NCI-H446 (cell line): ENCODE data around the gene CDK16.

Experiments
- DNase-seq, 2 experiments: peaks; one replicate each; lab custom pipeline; 2025; lab: John Stamatoyannopoulos, UW

The CDK16 gene

DNA sequence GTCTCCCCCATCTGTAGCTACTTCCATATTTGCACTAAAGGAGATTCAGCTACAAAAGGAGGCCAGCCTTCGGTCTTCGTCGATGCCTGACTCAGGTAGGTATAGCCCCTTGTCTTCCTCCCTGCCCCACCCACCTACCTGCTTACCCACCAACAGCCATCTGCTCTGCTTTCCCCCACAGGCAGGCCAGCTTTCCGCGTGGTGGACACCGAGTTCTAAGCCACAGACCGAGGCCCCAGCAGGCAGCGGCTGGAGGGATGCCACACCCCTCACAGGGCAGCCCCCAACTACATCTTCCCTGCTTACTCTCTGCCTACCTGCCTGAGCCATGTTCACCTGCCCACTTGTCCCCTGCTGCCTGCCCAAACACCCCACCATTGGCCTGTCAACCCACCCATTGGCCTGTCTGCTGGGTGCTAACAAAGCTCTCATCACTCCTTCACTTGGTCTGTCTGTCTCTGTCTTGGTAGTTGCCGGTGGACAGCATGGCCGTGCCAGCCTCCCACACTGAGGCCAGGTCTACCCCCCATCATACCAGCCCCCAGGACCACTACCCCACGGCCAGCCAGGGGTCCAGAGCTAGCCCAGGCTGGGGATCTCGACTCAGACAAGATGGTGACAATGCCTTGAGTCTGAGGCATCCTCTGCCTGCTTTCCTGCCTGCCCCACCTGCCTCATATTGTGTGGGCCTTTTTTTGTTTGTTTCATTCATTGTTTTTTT, 10.2 kb downstream of the CDK16 start:
- no peak for DNase-seq

DNA sequence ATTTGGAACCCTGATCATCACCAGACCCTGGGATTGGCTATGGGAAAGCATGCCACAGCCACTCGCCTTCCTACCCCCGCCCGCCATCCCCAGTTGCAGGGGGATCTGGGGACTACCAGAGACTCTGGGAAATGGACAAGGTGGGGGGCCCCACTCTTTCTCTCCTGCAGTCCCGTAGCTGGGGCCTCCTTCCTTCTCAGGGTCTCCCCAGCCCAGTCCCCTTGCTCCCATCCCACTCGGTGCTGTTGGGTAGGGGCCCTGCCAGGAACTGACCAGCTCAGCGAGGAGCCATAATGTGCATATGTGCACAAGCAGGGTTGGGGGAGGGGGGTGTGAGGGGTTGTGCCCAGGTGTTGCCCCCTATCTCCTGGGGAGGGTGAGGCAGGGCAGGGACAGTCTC, 10.9 kb downstream of the CDK16 start:
- no peak for DNase-seq

DNA sequence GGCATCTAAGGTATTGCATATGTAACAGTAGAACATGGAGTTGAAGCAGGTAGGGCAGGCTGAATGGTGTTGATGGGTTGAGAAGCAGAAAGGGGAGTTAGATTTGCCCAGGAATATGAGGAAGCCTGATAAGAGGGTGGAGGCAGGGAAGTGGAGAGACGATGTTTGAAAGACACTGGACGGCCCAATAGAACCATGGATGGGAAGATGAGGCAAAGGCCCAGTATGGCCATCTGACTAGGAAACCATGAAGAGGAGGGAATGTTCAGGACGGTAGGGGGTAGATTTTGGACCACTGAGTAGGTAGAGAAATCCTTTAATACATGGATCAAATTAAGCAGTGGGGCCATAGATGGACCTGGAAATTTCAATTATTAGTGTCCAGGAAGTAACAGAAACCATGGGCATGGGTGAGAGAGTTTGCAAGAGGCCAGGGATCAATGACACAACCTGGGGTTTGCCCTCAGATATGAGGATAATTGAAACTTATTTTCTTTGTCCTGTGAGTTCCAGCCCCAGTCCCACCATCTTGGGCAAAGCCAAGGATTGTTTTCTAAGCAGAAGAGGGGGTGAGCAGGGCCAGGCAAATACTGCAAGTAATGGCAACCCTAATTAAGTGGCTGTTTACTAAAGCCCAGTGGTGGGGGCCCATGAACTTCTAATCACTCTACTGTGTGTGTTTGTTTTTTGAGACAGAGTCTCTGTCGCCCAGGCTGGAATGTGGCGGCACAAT, 11.8 kb downstream of the CDK16 start:
- no peak for DNase-seq

DNA sequence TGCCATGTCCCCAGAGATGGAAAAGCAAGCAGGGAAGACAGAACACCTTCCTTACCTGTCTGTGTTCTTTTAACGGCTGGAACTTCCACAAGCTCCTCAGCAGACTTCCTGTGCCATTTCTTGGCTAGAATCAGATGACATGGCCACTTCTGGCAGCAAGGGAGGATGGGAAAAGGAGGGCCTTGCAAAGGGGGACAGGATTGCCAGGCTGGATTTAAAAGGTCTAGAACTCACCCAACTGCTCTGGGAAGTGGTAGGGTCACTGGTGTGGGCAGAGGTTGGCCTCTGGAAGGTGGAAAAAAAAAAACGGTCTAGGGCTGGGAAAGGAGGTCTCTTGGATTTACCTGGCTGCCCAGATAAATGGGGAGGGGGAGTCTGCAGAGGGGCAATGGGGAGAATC, 12.7 kb downstream of the CDK16 start:
- DNase-seq: no peak

DNA sequence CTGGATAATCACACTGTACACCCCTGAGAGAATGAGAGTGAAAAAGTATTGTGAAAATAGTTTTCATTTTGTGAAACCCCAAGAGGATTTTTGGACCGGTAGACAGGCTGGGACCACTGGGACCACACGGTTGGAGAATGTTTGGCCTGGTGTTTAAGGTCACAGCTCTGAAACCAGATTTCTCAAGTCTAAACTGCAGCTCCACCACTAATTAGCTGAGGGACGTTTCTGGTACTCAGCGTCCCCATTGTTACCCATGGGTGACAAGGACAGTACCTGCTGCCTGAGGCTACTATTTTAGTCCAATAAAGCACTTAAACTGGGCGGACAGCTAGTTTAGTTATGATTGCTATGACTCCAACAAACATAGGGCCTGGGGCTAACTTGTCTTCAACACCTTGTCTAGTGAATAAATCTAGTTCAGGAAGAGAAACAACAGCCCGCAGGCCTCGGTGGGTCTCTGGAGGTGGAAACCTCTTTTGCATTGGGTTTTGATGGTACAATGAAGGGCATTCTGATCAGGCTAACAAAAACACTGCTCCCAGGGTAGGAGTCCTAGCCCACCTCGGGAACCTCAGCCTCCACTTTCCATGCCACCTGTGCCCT, 13.8 kb downstream of the CDK16 start:
- no peak for DNase-seq

DNA sequence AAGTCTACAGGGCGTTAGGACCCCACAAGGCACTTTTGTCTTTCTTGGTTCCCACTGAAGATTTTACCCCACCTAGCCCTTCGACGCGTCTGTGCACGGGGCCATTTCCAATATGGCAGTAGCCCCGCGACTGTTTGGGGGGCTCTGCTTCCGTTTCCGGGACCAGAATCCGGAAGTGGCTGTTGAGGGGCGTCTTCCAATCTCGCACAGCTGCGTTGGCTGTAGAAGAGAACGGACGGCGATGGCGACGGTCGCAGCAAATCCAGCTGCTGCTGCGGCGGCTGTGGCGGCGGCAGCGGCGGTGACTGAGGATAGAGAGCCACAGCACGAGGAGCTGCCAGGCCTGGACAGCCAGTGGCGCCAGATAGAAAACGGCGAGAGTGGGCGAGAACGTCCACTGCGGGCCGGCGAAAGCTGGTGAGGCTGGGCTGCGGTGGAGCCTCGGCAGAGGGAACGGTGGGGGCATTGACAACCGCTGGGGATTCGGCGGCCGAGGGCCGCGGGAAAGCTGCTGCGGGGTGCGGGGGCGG, 14.4 kb downstream of the CDK16 start, which contains the start of gene USP11:
Gene USP11, plus strand, starts transcription at position 207 of the 530 bp plus-strand sequence. Its CDS starts 35 bp downstream, at position 242.
- DNase-seq: peak; percentile 31 to 61

DNA sequence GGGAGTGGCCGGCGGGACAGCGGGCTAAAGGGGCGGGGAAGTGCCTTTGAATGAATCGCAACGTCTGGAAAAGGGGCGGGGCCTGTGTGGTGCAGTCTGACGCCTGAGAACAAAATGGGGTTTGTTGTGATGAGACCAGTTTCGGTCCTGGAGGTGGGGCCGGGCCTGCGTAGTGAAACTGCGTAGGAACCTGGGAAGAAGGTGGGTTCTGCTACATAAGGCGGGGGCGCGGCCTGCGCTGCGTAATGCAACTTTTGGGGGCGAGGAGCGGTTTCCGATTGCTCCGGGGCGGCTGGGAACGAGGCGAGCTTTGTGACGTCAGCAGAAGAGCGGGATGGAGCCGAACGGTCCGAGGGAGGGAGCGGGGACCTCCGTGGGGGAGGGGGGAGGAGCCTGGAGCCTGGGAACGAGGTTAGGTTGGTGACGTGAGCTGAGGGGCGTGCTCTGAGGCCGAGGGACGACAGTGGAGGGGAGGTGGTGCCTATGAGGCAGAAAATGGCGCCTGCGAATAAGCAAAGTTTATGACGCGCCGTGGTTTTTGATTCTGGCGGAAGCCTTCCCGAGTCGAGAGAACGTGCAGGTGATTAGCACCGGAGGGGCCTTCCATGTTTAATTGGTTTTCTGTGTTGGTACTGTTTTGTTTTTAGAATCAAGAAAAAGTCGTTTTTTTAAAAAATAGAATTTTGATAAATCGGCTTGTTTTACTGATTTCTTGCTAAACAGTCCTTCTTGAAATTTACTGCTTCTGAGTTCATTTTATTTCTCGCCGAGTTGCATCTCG, 15.0 kb downstream of the CDK16 start:
- DNase-seq: peak; percentile 93 to 97

DNA sequence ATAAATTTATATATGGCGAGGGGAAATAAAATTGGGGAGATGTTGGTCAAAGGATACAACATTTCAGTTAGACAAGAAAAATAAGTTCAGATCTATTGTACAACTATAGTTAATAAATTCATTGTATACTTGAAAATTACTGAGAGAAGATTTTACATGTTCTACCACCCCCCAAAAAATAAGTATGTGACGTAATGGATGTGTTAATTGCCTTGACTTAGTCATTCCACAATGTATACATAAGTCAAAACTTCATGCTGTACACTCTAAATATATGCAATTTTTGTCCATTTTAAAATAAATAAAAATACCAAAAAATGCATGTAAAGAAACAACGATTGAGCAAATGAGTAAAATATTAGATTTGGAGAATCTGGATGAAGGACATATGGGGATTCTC, 16.1 kb downstream of the CDK16 start:
- no peak for DNase-seq

DNA sequence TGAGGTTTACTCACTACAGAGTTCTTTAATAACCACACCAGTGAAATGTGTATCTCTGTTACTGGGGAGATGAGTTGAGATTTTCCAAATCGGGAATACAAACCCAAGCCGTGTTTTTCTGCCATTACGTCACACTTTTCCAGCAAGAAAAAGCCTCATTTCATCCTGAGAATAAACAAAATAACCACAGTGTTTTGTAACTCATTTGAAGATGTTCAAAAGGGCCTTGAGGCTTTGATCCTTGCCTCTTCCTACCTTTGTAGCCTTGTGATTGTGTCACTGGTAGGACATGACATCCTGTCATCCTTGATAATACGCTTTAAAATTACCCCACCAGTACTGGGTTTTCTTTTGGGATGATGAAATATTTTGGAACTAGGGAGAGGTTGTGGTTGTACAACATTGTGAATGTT, 17.2 kb downstream of the CDK16 start:
- no peak for DNase-seq

DNA sequence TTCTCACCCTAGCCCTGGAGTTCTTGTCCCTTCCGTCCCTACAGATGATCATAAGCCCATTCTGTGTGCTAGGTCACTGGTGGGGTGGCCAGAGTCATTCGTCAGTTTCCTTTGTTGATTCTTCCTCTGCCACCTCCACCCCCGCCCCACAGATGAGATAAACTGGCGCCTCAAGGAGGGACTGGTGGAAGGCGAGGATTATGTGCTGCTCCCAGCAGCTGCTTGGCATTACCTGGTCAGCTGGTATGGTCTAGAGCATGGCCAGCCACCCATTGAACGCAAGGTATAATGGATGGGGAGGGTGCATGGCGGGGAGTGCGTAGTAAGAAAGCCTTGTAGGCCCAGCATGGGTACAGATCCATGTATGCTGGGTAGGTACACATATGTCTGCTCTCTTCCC, 20.7 kb downstream of the CDK16 start:
- no peak for DNase-seq

DNA sequence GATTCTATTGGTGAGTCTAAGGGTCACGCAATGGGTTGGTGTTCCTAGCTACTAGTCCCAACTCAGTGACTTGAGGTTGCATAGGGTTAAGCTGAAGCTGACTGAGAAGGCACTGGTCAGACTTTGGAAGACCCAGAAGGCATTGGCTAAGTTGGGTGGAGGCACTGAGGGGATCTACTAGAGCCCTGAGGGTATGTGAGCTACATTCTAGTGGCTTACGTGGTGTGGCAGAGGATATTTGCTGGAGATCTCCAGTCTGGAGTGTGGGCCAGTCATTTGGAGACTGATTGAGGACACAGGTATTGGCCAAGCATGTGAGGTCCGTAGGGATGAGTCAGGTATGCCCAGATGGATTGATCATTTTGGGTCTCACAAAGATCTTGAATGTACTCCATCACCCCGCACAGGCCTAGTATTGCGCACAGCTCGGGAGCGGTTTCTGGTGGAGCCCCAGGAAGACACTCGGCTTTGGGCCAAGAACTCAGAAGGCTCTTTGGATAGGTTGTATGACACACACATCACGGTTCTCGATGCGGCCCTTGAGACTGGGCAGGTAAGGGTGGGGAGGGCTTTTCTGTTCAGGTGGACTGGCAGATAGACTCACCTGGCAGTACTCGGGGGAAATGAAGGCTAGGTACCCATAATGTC, 21.5 kb downstream of the CDK16 start:
- DNase-seq: no peak

DNA sequence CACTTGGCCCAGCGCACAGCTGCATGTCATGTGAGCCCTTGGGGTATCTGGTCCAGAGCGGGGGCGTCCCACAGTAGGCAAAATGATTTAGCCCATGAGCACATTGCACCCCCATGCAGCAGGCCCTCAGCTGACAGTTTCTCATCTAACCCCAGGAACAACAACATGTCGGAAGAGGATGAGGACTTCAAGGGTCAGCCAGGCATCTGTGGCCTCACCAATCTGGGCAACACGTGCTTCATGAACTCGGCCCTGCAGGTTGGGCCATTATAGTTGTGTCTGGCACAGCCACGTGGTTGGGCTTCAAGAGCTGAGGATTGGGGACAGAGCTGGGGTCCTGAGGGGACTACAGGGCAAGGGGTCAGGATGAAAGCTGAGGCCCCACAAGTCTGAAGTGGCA, 22.1 kb downstream of the CDK16 start:
- DNase-seq: no peak

DNA sequence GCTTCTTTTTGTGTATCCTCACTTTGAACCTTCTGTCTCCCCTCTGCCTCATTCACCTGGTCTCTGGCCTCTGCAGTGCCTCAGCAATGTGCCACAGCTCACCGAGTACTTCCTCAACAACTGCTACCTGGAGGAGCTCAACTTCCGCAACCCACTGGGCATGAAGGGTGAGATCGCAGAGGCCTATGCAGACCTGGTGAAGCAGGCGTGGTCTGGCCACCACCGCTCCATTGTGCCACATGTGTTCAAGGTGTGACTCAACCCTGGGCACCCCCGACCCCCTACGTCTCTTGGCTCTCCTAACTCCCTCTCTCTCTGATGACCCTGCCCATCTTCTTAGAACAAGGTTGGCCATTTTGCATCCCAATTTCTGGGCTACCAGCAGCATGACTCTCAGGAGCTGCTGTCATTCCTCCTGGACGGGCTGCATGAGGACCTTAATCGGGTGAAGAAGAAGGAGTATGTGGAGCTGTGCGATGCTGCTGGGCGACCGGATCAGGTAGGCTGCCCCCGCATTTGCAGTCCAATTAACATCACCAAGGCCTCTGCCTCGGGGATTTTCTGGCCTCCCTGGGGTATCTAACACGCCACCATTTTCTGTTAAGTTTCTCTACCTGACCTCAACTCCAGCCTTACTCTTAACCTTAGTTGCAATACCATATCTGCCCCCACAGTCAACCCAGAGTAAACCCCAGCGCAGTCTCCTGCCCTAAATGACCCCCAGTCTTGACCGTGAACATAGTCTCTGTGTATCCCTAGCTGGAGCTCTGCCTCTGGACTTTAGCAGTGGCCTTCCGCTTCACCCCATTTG, 22.9 kb downstream of the CDK16 start:
- DNase-seq: no peak

DNA sequence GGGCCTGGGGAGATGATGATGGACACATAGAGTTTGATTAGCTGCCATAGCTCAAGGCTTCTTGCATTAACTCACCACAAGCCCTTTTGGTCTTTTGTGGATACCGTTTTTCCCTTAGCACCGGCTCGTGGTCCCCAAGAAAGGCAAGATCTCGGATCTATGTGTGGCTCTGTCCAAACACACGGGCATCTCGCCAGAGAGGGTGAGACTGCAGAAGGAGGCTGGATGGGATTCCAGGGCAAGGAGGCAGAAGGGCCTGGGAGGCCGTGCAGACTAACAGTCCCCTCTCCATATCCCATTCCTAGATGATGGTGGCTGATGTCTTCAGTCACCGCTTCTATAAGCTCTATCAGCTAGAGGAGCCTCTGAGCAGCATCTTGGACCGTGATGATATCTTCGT, 23.8 kb downstream of the CDK16 start:
- no peak for DNase-seq

DNA sequence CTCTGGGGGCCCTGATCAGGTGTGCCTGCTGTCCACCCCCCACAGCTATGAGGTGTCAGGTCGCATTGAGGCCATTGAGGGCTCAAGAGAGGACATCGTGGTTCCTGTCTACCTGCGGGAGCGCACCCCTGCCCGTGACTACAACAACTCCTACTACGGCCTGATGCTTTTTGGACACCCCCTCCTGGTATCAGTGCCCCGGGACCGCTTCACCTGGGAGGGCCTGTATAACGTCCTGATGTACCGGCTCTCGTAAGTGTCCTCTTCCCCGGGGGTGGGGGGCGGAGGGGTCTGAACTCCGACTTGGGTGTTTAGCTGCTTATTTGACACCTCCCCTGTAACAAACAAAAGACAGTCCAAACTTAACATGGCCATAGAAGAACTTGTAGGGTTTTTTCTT, 24.9 kb downstream of the CDK16 start:
- DNase-seq: no peak

DNA sequence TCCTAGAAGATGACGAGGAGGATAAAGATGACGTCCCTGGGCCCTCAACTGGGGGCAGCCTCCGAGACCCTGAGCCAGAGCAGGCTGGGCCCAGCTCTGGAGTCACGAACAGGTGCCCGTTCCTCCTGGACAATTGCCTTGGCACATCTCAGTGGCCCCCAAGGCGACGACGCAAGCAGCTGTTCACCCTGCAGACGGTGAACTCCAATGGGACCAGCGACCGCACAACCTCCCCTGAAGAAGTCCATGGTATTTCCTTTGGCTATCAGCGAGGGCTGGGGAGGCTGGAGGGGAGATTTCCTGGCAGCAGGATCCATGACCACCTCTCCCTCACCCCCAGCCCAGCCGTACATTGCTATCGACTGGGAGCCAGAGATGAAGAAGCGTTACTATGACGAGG, 26.2 kb downstream of the CDK16 start:
- no peak for DNase-seq

DNA sequence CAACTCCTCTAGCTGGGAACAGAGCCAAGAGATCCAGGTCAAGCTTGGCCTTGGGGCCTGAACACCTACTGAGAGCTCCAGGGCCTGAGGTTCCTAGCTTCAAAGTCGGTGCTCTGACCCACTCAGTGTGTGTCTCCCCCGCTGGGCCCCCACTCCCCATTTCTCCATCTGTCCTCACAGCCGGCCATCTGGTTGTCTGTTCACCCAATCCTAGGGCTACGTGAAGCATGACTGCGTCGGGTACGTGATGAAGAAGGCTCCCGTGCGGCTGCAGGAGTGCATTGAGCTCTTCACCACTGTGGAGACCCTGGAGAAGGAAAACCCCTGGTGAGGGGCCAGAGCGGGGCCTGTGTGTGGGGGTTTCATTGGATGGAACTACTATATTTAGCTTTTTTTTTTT, 26.7 kb downstream of the CDK16 start:
- DNase-seq: no peak

DNA sequence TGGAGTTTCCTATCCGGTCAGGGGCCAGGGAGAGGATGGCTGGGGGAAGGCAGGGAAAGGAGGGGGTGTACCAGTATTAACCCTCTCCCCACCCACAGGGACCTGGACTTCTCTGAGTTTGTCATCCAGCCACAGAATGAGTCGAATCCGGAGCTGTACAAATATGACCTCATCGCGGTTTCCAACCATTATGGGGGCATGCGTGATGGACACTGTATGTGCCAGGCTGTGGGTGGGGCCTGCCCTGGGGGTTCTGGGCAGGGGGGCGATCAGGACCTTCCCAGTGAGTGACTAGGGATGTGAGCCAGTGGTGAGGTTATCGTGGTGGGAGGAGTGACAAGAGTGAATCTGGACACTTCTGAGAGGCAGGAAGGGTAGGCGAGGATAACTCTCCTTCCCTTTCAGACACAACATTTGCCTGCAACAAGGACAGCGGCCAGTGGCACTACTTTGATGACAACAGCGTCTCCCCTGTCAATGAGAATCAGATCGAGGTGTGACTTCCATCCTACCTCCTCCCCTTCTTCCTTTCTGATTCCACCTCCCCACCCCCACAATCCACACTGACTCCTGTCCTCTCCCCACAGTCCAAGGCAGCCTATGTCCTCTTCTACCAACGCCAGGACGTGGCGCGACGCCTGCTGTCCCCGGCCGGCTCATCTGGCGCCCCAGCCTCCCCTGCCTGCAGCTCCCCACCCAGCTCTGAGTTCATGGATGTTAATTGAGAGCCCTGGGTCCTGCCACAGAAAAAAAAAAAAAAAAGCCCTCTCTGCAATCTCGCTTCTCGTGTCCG, 28.9 kb downstream of the CDK16 start:
- DNase-seq: no peak

DNA sequence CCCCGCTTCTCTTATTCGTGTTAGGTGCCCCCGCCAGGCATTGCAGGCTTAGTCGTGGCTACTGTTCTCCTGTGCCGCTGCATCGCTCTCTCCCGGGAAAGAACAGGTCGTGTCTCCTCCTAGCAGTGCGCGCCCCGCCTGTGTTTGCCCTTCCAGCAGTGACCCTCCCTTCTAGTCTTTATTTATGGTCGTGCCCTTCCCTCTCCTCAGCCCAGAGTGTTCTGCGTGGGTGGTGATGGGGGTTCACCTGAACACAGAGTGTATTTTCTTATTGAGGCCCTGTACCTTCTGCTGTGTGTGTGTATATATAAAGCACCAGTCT, 29.5 kb downstream of the CDK16 start:
- no peak for DNase-seq

DNA sequence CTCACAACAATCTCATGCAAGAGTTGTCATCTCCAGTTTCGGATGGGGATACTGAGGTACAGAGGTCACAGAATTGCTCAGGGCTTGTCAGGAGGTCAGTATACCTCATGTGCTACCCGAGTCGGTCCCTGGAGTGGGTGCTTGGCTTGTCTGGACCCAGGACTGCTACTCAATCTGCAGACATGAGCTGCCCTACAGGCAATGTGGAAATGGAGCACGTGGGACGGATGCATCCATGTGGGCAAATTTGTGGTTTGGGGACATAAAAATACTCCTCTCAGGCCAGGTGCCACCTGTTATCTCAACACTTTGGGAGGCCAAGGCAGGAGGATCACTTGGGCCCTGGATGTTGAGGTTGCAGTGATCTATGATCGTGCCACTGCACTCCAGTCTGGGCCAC, 30.1 kb downstream of the CDK16 start:
- DNase-seq: no peak
